LHCN-M2 (cell line): ENCODE measurements around the gene CREB5. TPM values are rescaled to one million over a fixed set of nuclear protein-coding genes. Genes with fewer than 3 reads are reported as not detected.

Experiments
- DNase-seq: peaks from one replicate; pipeline ENCODE4 v3.0.0-alpha.2; 2012; ENCODE audit warnings: low read depth
- total RNA-seq: library from RNA; depleted of rRNA; stranded (reverse); fragments of >200 nt; gene quantifications from 2 replicates; pipeline ENCODE4 v1.2.3, GENCODE V29; 2014

The CREB5 gene
- total RNA-seq, 1 experiment from 2014 or later = 9.0 TPM

GRCh38 chr7:28847681-28848080 is 435.4 kb downstream of the CREB5 start:
- DNase-seq = no peak

- DNase-seq = no peak
Measured at GRCh38 chr7:28848906-28849305, 436.6 kb downstream of the CREB5 start.

- no peak for DNase-seq
Measured at GRCh38 chr7:28850699-28851098, 438.4 kb downstream of the CREB5 start.

GRCh38 chr7:28853150-28853549 is 440.8 kb downstream of the CREB5 start:
- DNase-seq = peak; percentile 78

DNA sequence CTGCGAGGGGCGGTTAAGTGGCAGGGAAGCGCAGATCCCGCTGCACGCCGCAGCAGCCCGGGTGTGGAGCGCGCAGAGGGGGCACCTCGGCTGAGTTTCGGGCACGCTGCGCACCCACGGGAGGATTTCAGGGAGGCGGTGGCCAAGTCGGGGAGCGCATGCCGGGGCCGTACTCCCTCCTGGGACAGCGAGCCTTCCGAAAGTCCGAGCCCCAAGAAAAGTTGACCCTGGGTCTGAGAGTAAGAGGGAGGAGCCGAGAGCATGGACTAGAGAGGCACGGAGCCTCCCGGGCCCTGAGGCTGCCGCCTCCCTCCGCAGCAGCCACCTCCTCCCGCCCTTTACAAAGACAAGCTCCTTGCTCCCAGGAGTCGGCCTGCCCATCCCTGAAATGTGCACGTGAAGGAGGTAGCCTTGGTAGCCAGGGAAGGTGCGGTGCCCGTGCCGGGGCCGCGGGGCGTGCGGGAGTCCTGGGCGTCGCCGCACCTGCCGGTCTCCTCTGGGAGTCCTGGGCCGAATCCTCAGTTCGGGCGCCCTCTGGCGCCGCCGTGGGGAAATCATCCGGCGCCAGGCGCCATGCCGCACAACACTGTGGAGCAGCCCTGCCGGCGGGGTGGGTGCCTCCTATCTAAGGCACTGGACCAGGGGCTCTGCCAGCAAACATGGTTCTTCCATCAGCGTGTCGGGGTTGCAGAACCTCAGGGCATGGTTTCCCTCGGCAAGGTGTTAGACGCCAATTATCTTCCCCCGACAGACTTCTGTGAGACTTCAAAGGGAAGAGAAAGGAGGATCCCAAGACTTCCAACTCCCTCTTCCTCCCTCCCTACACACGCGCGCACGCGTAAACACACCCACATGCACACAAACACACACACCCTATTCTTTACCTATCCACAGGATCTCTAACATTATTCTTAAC is 441.8 kb downstream of the CREB5 start:
- peak; percentile 65 for DNase-seq

GRCh38 chr7:28854750-28855074 is 442.4 kb downstream of the CREB5 start:
- DNase-seq = no peak

DNA sequence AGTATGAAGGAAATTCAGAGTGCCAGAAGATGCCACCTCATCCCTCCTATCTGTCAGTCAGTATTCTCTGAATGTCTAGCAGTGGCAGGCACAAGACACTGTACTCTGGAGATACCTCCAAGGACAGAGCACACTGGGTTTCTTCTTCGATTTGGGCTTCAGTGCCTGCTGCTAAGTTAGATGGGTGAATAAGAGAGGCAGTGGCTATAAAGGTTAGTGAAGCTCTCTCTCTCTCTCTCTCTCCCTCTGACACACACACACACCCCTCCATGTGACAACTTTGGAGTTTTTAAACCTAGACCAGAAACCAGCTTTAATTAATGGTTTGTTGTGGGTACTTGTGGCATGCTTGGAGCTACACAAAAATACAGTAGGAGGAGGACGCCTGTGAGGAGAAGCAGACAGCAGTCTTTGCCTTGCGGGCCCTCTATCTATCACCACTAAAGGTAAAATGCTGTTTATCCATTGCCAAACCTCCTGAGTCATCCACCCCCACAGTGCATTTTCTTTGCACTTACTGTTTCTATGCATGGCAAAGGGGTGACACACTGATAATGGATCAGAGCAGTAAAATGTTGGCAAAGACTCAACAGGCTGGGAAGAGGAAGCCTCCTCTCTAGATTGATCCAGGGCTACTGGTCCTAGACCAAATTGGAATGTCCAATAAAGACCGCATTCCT is 443.4 kb downstream of the CREB5 start:
- DNase-seq = peak; percentile 96

DNA sequence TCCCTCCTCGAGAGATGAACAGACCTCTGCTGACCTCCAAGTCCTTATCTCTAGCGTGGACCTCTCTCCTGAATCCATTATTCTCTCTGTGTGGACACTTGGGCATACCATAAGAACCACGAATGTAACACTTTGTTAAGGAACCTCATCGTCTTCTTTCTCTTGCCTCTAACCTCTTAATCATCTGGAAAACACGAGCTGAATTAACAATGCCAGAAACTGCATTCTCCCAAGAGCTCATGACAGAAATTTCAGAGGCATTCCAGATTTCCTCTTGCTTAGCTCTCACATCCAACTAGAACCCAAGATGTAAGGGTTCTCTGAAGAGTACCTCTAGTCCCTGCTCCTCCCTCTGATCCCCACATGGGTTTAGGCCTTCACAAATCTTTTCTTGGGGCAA is 444.3 kb downstream of the CREB5 start:
- DNase-seq = no peak

GRCh38 chr7:28858206-28858605 is 445.9 kb downstream of the CREB5 start:
- peak; percentile 62 for DNase-seq

DNA sequence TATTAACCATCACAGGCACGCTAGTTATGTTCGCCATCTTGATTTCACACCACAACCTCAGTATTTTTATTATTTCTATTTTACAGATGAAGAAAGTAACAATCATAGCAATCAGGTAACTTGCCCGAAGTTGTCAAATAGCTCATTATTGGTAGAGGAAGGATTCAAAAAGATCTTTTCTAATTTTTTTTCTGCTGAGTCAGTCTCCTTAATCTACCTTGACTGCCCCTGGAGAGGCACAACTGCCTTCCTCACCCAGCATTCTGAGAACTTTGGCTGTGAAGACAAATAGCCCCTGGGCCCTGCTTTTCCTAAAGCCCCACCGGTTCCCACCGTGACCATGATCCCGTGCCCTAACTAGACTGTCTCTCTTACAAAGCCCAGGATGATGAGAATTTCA is 446.6 kb downstream of the CREB5 start:
- no peak for DNase-seq

DNA sequence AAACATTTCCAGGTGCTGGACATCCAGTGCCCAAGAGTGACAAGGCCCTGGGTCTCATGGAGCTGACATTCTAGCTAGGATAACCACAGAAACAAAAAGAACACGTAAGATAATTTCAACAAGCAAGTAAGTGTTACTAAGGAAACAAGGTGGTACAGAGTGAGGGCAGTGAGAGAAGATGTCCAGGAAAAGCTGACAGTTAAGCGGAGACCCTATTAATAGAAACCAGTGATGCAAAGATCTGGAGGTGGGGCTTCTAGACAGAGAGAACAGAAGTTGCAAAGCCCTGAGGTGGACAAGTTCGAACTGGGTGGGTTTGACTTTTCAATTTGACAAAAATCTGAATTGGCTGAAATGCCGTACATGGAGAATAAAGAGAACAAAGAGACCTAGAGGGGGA is 449.5 kb downstream of the CREB5 start:
- DNase-seq = no peak

- no peak for DNase-seq
Measured at GRCh38 chr7:28862595-28863272, 450.4 kb downstream of the CREB5 start.

- peak; percentile 41 for DNase-seq
Measured at GRCh38 chr7:28865601-28866144, 453.4 kb downstream of the CREB5 start.

GRCh38 chr7:28868712-28869111 is 456.4 kb downstream of the CREB5 start:
- DNase-seq = no peak

GRCh38 chr7:28871077-28871476 is 458.8 kb downstream of the CREB5 start:
- DNase-seq = no peak

GRCh38 chr7:28871631-28872030 is 459.3 kb downstream of the CREB5 start:
- DNase-seq = no peak

GRCh38 chr7:28872226-28872625 is 459.9 kb downstream of the CREB5 start:
- DNase-seq = no peak

DNA sequence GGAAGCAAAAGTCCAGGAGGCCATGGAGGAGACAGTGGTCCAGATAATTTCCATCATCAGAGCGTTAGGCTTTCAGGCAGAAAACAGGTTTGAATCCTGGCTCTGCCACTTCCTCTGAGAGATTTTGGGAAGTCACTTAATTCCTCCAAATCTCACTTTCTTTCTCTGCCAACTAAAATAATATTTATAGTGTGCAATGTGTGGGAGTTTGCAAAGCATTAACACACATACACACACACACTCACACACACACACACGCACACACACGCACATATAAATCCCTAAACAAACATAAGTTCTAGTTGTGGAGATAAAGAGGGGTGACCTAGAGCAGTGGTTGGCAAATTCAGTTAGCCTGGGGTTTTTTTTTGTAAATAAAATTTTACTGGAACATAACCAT is 461.0 kb downstream of the CREB5 start:
- no peak for DNase-seq

GRCh38 chr7:28874001-28874400 is 461.7 kb downstream of the CREB5 start:
- DNase-seq = no peak
